DND-41 (cell line): ENCODE data around the gene ECHS1.
A peak's percentile ranks its signal among the peaks of the same experiment; 100 is the strongest.
"Not testable (repeated sequence)": the region's sequence is repeated elsewhere in the genome, so short reads cannot be mapped to it uniquely, and the experiment has no call there.

Source experiments
- ATAC-seq: fragments of 200-7000 bp; cut with Tn5 transposase; 3 replicates; pipeline ENCODE4 v1.9.1; 2021; ENCODE audit warnings: low read depth; ENCODE audit not compliant: insufficient read depth
- DNase-seq: peaks from one replicate; pipeline ENCODE4 v3.0.0-alpha.2; 2020
- H2AFZ ChIP-seq: 2 replicates; pipeline ENCODE4 v1.6.0; 2012; ENCODE audit warnings: low read depth, low read length
- H3K27ac ChIP-seq: 2 replicates; pipeline ENCODE4 v1.5.1; 2012; ENCODE audit warnings: low read length, inconsistent platforms
- H3K27me3 ChIP-seq: fragments of 200-600 bp; sonication (generic); 2 replicates; pipeline ENCODE4 v1.6.0; 2012; ENCODE audit warnings: low read length, mild to moderate bottlenecking, inconsistent platforms; ENCODE audit not compliant: insufficient read depth, poor library complexity
- H3K36me3 ChIP-seq: 2 replicates; pipeline ENCODE4 v1.5.1; 2012; ENCODE audit warnings: low read length, inconsistent platforms; ENCODE audit not compliant: insufficient read depth
- H3K4me1 ChIP-seq: 2 replicates; pipeline ENCODE4 v1.5.1; 2012; ENCODE audit warnings: mild to moderate bottlenecking, low read length; ENCODE audit not compliant: insufficient read depth
- H3K4me2 ChIP-seq: 2 replicates; pipeline ENCODE4 v1.6.0; 2012; ENCODE audit warnings: mild to moderate bottlenecking, moderate library complexity, low read length, inconsistent platforms; ENCODE audit not compliant: insufficient read depth
- H3K4me3 ChIP-seq, 2 experiments: fragments of 200-600 bp in 1 of 2; shearing (Covaris generic) in 1 of 2; 2 replicates each; pipeline ENCODE4 v1.5.1; 2012 to 2016; ENCODE audit warnings: inconsistent platforms in 2 of 2, low read length in 2 of 2, mild to moderate bottlenecking in 2 of 2, low read depth in 1 of 2, moderate library complexity in 1 of 2
- H3K79me2 ChIP-seq: 2 replicates; pipeline ENCODE4 v1.6.0; 2012; ENCODE audit warnings: low read length, inconsistent platforms; ENCODE audit not compliant: insufficient read depth
- H3K9ac ChIP-seq: 2 replicates; pipeline ENCODE4 v1.6.0; 2012; ENCODE audit warnings: low read depth, mild to moderate bottlenecking, inconsistent platforms, low read length, moderate library complexity
- H3K9me3 ChIP-seq: 2 replicates; pipeline ENCODE4 v1.5.1; 2012; ENCODE audit warnings: low read length, moderate library complexity, mild to moderate bottlenecking, inconsistent platforms; ENCODE audit not compliant: insufficient read depth, severe bottlenecking
- H4K20me1 ChIP-seq: 2 replicates; pipeline ENCODE4 v1.6.0; 2012; ENCODE audit warnings: low read length; ENCODE audit not compliant: insufficient read depth
- EZH2 ChIP-seq: IDR thresholded peaks from 3 replicates; pipeline ENCODE4 v1.6.1; 2012; ENCODE audit warnings: borderline replicate concordance, low read depth, mild to moderate bottlenecking, moderate library complexity, low read length, inconsistent platforms; ENCODE audit not compliant: severe bottlenecking
- TF ChIP-seq, protein P1 (sequence below): IDR thresholded peaks from 2 replicates; pipeline ENCODE4 v1.5.1; 2012; ENCODE audit warnings: borderline replicate concordance, low read length, moderate library complexity, mild to moderate bottlenecking; ENCODE audit not compliant: poor library complexity, severe bottlenecking; ENCODE audit errors: extremely low read depth

The ECHS1 gene

GRCh38 chr10:133377818-133378250 is 4.7 kb upstream of the ECHS1 start:
- H3K9me3 ChIP-seq, result no peaks in the 10 kb centered on the region
- no peaks in the 10 kb centered on the region for H3K36me3 ChIP-seq
- no peaks in the 10 kb centered on the region for H3K27me3 ChIP-seq
- DNase-seq, result no peak
- TF ChIP-seq, protein P1, sequence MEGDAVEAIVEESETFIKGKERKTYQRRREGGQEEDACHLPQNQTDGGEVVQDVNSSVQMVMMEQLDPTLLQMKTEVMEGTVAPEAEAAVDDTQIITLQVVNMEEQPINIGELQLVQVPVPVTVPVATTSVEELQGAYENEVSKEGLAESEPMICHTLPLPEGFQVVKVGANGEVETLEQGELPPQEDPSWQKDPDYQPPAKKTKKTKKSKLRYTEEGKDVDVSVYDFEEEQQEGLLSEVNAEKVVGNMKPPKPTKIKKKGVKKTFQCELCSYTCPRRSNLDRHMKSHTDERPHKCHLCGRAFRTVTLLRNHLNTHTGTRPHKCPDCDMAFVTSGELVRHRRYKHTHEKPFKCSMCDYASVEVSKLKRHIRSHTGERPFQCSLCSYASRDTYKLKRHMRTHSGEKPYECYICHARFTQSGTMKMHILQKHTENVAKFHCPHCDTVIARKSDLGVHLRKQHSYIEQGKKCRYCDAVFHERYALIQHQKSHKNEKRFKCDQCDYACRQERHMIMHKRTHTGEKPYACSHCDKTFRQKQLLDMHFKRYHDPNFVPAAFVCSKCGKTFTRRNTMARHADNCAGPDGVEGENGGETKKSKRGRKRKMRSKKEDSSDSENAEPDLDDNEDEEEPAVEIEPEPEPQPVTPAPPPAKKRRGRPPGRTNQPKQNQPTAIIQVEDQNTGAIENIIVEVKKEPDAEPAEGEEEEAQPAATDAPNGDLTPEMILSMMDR, result no peak
- TF ChIP-seq EZH2, result no peak
- no peaks in the 10 kb centered on the region for H4K20me1 ChIP-seq
- peak overlapping the region; percentile 81 for H3K4me2 ChIP-seq
- H3K79me2 ChIP-seq, result no peaks in the 10 kb centered on the region
- no peak overlapping the region; the same call in 1 of the 2 replicates for H3K27ac ChIP-seq
- peaks cover 24% of the 10 kb centered on the region for H3K4me1 ChIP-seq
- H3K4me3 ChIP-seq, result peak overlapping the region; percentile 13 to 59; a peak in 3 of 4 replicates
- peak; percentile 1; the same call in 1 of the 3 replicates for ATAC-seq
- H2AFZ ChIP-seq, result peak overlapping the region; percentile 76
- peak overlapping the region; percentile 57 for H3K9ac ChIP-seq

- Histone ChIP-seq H3K27ac (no peak overlapping the region), H3K4me2 (peak overlapping the region; percentile 81), H2AFZ (no peak overlapping the region), H3K36me3 (no peaks in the 10 kb centered on the region), H3K4me1 (peaks cover 28% of the 10 kb centered on the region), H4K20me1 (no peaks in the 10 kb centered on the region), H3K9me3 (no peaks in the 10 kb centered on the region), H3K9ac (peak overlapping the region; percentile 57; the same call in 1 of the 2 replicates), H3K79me2 (peaks cover 3% of the 10 kb centered on the region), H3K27me3 (no peaks in the 10 kb centered on the region), H3K4me3 (peak overlapping the region in 1 of 2 experiments; percentile 59; a peak in 2 of 4 replicates)
- ATAC-seq (no peak), DNase-seq (no peak)
- TF ChIP-seq, protein P1, result no peak
- no peak for TF ChIP-seq EZH2
These were observed 4.1 kb upstream of the ECHS1 start for GRCh38 chr10:133377025-133377817.

- H3K4me1 ChIP-seq, result peaks cover 34% of the 10 kb centered on the region
- not testable (repeated sequence) for H3K36me3 ChIP-seq, H4K20me1 ChIP-seq, ATAC-seq, H2AFZ ChIP-seq, H3K9ac ChIP-seq, DNase-seq, H3K4me2 ChIP-seq, H3K27ac ChIP-seq, H3K27me3 ChIP-seq, H3K9me3 ChIP-seq, H3K4me3 ChIP-seq, H3K79me2 ChIP-seq
These were observed 3.0 kb upstream of the ECHS1 start for GRCh38 chr10:133376183-133376582.

DNA sequence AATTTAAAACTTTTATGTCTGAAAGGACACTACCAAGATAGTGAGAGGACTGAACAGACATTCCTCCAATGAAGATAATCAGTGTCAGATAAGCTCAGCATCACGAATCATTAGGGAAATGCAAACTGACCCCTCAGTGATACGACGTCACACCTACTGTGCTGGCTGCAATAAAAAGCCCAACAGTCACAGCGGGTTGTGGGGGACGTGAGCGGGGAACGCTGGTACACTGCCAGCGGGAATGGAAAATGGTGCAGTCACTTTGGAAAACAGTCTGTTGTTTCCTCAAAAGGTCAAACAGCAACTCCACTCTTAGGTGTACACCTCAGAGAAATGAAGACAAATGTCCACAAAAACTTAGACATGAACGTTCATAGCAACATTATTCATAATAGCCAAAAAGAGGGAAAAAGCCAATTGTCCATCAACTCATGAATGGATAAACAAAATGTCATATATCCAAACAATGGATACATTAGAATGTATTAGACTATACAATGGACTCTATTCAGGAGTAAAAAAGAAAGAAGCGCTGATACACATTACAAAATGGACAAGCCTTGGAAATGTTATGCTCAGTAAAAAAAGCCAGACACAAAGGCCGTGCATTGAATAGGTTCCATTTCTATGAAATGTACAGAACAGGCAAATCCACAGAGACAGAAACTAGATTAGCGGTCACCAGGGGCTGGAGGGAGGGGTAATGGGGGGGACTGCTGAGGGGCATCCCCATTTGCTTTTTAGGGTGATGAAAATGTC is 2.4 kb upstream of the ECHS1 start:
- H3K9ac ChIP-seq, result no peak overlapping the region
- DNase-seq (no peak), ATAC-seq (no peak)
- TF ChIP-seq, protein P1, result no peak
- TF ChIP-seq EZH2, result no peak
- H3K27me3 ChIP-seq, result no peaks in the 10 kb centered on the region
- H2AFZ ChIP-seq, result no peak overlapping the region
- H3K9me3 ChIP-seq, result no peaks in the 10 kb centered on the region
- no peak overlapping the region for H3K27ac ChIP-seq
- H3K4me2 ChIP-seq, result no peak overlapping the region
- H3K4me3 ChIP-seq, result no peak overlapping the region
- peaks cover 34% of the 10 kb centered on the region for H3K4me1 ChIP-seq
- peaks cover 6% of the 10 kb centered on the region for H3K36me3 ChIP-seq
- peaks cover 6% of the 10 kb centered on the region for H3K79me2 ChIP-seq
- no peaks in the 10 kb centered on the region for H4K20me1 ChIP-seq
